Measurements from ENCODE around the gene FAM236B. TPM values are rescaled to one million over a fixed set of nuclear protein-coding genes. Genes with fewer than 3 reads are reported as not detected.

The FAM236B gene
- polyA plus RNA-seq, 1 donor from 2014 or later, result not detected

Other genes starting within 250 kb of the FAM236B start
- gene HDAC8, start 209.8 kb downstream of the FAM236B start, polyA plus RNA-seq, result 18.7 TPM
- not detected for gene PHKA1, start 68.4 kb downstream of the FAM236B start, polyA plus RNA-seq
- gene DMRTC1B, start 5.8 kb downstream of the FAM236B start, polyA plus RNA-seq, result 5.9 TPM
- gene FAM236D, start 25.6 kb upstream of the FAM236B start, polyA plus RNA-seq, result not detected
- not detected for gene FAM236C, start 130.0 kb upstream of the FAM236B start, polyA plus RNA-seq
- not detected for gene FAM236A, start 155.5 kb upstream of the FAM236B start, polyA plus RNA-seq
- 1.0 TPM for gene DMRTC1, start 161.2 kb upstream of the FAM236B start, polyA plus RNA-seq
- gene PABPC1L2B, start 220.3 kb upstream of the FAM236B start, polyA plus RNA-seq, result not detected